HCT116 (cell line): ENCODE results near the gene RLBP1. TPM values are rescaled to one million over a fixed set of nuclear protein-coding genes. Genes with fewer than 3 reads are reported as not detected.

ENCODE experiments used
- ATAC-seq: fragments of 200-7000 bp; cut with Tn5 transposase; 2 replicates; pipeline ENCODE4 v1.9.1; 2020; ENCODE audit warnings: mild to moderate bottlenecking, moderate library complexity
- BruUV-seq: library from RNA; stranded (reverse); fragments of 400-500 nt; replicated peaks from 2 replicates; lab custom pipeline; 2021; lab: Mats Ljungman, UMichigan
- CTCF ChIA-PET: fragments of 300-600 bp; sonication (Branson Sonifier 250); formaldehyde crosslinking; loops from one replicate; lab custom pipeline; 2021; ENCODE audit warnings: antibody characterized with exemption; lab: Charles Lee
- POLR2A ChIA-PET: fragments of 300-600, 350-600 bp; sonication (Branson Sonifier 250); formaldehyde crosslinking; loops from one replicate; lab custom pipeline; 2021; ENCODE audit warnings: antibody characterized with exemption; lab: Charles Lee
- RAD21 ChIA-PET, 2 experiments: fragments of 300-600 bp; sonication (Branson Sonifier 250); formaldehyde crosslinking; loops; one replicate each; lab custom pipeline; 2023; ENCODE audit warnings: low total read pairs in 2 of 2; ENCODE audit not compliant: uncharacterized antibody in 2 of 2, unreplicated experiment in 2 of 2, low non-redundant PET in 1 of 2; lab: Charles Lee
- DNase-seq: peaks from one replicate; pipeline ENCODE4 v3.0.0-alpha.2; 2010; ENCODE audit warnings: low read depth, low spot score
- H2AFZ ChIP-seq: fragments of 200-600 bp; shearing (Covaris generic), sonication (generic); 2 replicates; pipeline ENCODE4 v1.6.1; 2017; ENCODE audit warnings: low read depth, mixed run types, mixed read lengths, antibody characterized with exemption, low read length; ENCODE audit not compliant: poor library complexity, severe bottlenecking
- H3K27ac ChIP-seq: 2 replicates; pipeline ENCODE4 v1.5.1; 2012; ENCODE audit warnings: low read depth, low read length
- H3K27me3 ChIP-seq: fragments of 200-600 bp; sonication (generic); 2 replicates; pipeline ENCODE4 v1.6.1; 2016; ENCODE audit warnings: mixed run types, low read length, mixed read lengths; ENCODE audit not compliant: insufficient read depth
- H3K36me3 ChIP-seq, 2 experiments: fragments of 200-500 bp in 1 of 2; fragments of 200-600 bp in 1 of 2; sonication (Bioruptor generic) in 1 of 2; sonication (generic) in 1 of 2; 2 replicates each; pipeline versions ENCODE4 v1.5.1 to v1.6.1; 2014 to 2016; ENCODE audit warnings: low read length in 2 of 2, inconsistent platforms in 1 of 2, mixed read lengths in 1 of 2, mixed run types in 1 of 2; ENCODE audit not compliant: insufficient read depth in 2 of 2, control insufficient read depth in 1 of 2
- H3K4me1 ChIP-seq, 2 experiments: fragments of 200-600 bp in 1 of 2; sonication (generic) in 1 of 2; 2 replicates each; pipeline versions ENCODE4 v1.5.1 to v1.6.1; 2012 to 2017; ENCODE audit warnings: low read length in 2 of 2, inconsistent platforms in 1 of 2, mild to moderate bottlenecking in 1 of 2, mixed read lengths in 1 of 2, mixed run types in 1 of 2, moderate library complexity in 1 of 2; ENCODE audit not compliant: insufficient read depth in 2 of 2, control insufficient read depth in 1 of 2
- H3K4me2 ChIP-seq: fragments of 200-600 bp; sonication (generic); 2 replicates; pipeline ENCODE4 v1.6.1; 2017; ENCODE audit warnings: mixed run types, low read length, mixed read lengths
- H3K4me3 ChIP-seq, 2 experiments: fragments of 200-600 bp in 1 of 2; sonication (generic) in 1 of 2; replicated peaks in 1 of 2; 2 replicates each; pipeline ENCODE4 v1.5.1; 2011 to 2016; ENCODE audit warnings: low read length in 2 of 2, control low read depth in 1 of 2, low read depth in 1 of 2, mild to moderate bottlenecking in 1 of 2, mixed read lengths in 1 of 2, mixed run types in 1 of 2
- H3K79me2 ChIP-seq: fragments of 200-600 bp; sonication (generic); 2 replicates; pipeline ENCODE4 v1.6.1; 2017; ENCODE audit warnings: mild to moderate bottlenecking, mixed run types, low read length, moderate library complexity, mixed read lengths; ENCODE audit not compliant: insufficient read depth
- H3K9ac ChIP-seq: fragments of 200-600 bp; sonication (generic); 2 replicates; pipeline ENCODE4 v1.6.1; 2016; ENCODE audit warnings: low read length, mixed read lengths
- H3K9me2 ChIP-seq: fragments of 200-600 bp; sonication (generic), shearing (Covaris generic); 2 replicates; pipeline ENCODE4 v1.6.1; 2017; ENCODE audit warnings: mixed run types, mild to moderate bottlenecking, moderate library complexity; ENCODE audit not compliant: insufficient read depth
- H3K9me3 ChIP-seq, 2 experiments: fragments of 200-500 bp in 1 of 2; fragments of 200-600 bp in 1 of 2; sonication (Bioruptor generic) in 1 of 2; sonication (generic) in 1 of 2; 2 replicates each; pipeline ENCODE4 v1.6.1; 2014 to 2017; ENCODE audit warnings: low read length in 2 of 2, mixed read lengths in 2 of 2, inconsistent platforms in 1 of 2, low read depth in 1 of 2, mild to moderate bottlenecking in 1 of 2, mixed run types in 1 of 2, moderate library complexity in 1 of 2; ENCODE audit not compliant: control insufficient read depth in 1 of 2, insufficient read depth in 1 of 2
- H4K20me1 ChIP-seq: fragments of 200-600 bp; sonication (generic), shearing (Covaris generic); 2 replicates; pipeline ENCODE4 v1.6.1; 2017; ENCODE audit warnings: mixed run types, mild to moderate bottlenecking, moderate library complexity; ENCODE audit not compliant: insufficient read depth
- CBX3 ChIP-seq: IDR thresholded peaks from 2 replicates; pipeline ENCODE4 v1.6.1; 2012; ENCODE audit warnings: low read depth
- EGR1 ChIP-seq: IDR thresholded peaks from 2 replicates; pipeline ENCODE4 v1.6.1; 2012; ENCODE audit warnings: low read depth
- EZH2 ChIP-seq: fragments of 200-600 bp; sonication (generic); IDR thresholded peaks from 2 replicates; pipeline ENCODE4 v1.6.1; 2017; ENCODE audit warnings: antibody characterized with exemption, mixed run types
- FOSL1 ChIP-seq: IDR thresholded peaks from 2 replicates; pipeline ENCODE4 v1.6.1; 2012; ENCODE audit warnings: low read depth
- POLR2A ChIP-seq: IDR thresholded peaks from 2 replicates; pipeline ENCODE4 v1.7.0; 2011; ENCODE audit warnings: borderline replicate concordance; ENCODE audit not compliant: insufficient read depth, insufficient read length; ENCODE audit errors: extremely low read depth
- POLR2AphosphoS5 ChIP-seq: IDR thresholded peaks from 2 replicates; pipeline ENCODE4 v1.6.1; 2011; ENCODE audit warnings: mild to moderate bottlenecking, low read depth, low read length, moderate library complexity
- SIN3A ChIP-seq: IDR thresholded peaks from 2 replicates; pipeline ENCODE4 v1.6.1; 2012; ENCODE audit warnings: low read depth
- SRF ChIP-seq: IDR thresholded peaks from 2 replicates; pipeline ENCODE4 v1.6.1; 2012; ENCODE audit warnings: low read depth
- TCF7L2 ChIP-seq: IDR thresholded peaks from 2 replicates; pipeline ENCODE4 v1.7.0; 2011; ENCODE audit warnings: borderline replicate concordance, inconsistent platforms; ENCODE audit not compliant: insufficient read depth, insufficient read length; ENCODE audit errors: extremely low read depth
- ZNF274 ChIP-seq: fragments of 200-500 bp; sonication (Bioruptor generic); IDR thresholded peaks from 2 replicates; pipeline ENCODE4 v1.6.1; 2014; ENCODE audit warnings: mild to moderate bottlenecking, low read depth, low read length, inconsistent platforms
- intact Hi-C: fragments of 100-400 bp; cut with micrococcal nuclease; formaldehyde crosslinking; loops from 2 replicates; pipeline ENCODE4 v1.10.0; 2022
- total RNA-seq: library from RNA; stranded (reverse); gene quantifications from one replicate; pipeline ENCODE4 v1.2.1, GENCODE V29; 2021; ENCODE audit not compliant: unreplicated experiment
- TF ChIP-seq, protein P1 (sequence below), 3 experiments: fragments of 200-600 bp in 1 of 3; sonication (generic) in 1 of 3; IDR thresholded peaks in 2 of 3; conservative IDR thresholded peaks in 1 of 3; 2 replicates each; pipeline ENCODE4 v1.5.1; 2012 to 2017; ENCODE audit warnings: low read depth in 2 of 3, low read length in 2 of 3, antibody characterized with exemption in 1 of 3, borderline replicate concordance in 1 of 3, control low read depth in 1 of 3, mild to moderate bottlenecking in 1 of 3, mixed read lengths in 1 of 3, mixed run types in 1 of 3, moderate library complexity in 1 of 3; ENCODE audit not compliant: insufficient read depth in 1 of 3
- TF ChIP-seq, protein P2 (sequence below): IDR thresholded peaks from 2 replicates; pipeline ENCODE4 v1.6.1; 2012

RLBP1 gene
- total RNA-seq, 1 experiment from 2014 or later, result 0.12 TPM

DNA sequence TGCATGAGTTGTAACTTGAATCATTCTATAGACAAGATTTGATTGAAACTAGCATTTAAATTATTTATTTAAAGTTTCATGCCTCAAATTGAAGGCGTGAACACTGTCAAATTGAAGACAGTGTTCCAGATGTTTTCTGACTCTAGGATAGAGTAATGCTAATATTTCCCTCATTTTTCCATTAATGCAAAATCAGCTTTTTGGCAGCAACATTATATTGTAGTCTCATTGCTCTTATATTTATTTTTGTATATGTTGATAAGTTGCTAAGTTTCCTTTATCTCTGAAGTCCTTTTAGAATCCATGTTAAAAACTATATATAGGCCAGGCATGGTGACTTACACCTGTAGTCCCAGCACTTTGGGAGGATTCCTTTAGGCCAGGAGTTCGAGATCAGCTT lies 27.2 kb upstream of the RLBP1 start:
- Histone ChIP-seq H3K9me3 (no peaks in the 10 kb centered on the region), H2AFZ (no peak overlapping the region), H3K4me1 (peaks cover 0 to 9% of the 10 kb centered on the region in 2 experiments; a peak in 3 of 4 replicates), H3K4me3 (no peak overlapping the region), H3K4me2 (no peak overlapping the region), H3K36me3 (peaks cover 27 to 39% of the 10 kb centered on the region in 2 experiments), H3K9ac (no peak overlapping the region), H3K9me2 (no peaks in the 10 kb centered on the region), H3K27ac (no peak overlapping the region), H3K27me3 (no peaks in the 10 kb centered on the region), H4K20me1 (peaks cover 9% of the 10 kb centered on the region; the same call in 1 of the 2 replicates), H3K79me2 (peaks cover 68% of the 10 kb centered on the region)
- CTCF ChIA-PET, result no interaction called here
- TF ChIP-seq SIN3A (no peak), TCF7L2 (no peak), EZH2 (no peak), POLR2AphosphoS5 (no peak), EGR1 (no peak), POLR2A (no peak), ZNF274 (no peak), SRF (no peak), FOSL1 (no peak), CBX3 (no peak)
- TF ChIP-seq, protein P1, sequence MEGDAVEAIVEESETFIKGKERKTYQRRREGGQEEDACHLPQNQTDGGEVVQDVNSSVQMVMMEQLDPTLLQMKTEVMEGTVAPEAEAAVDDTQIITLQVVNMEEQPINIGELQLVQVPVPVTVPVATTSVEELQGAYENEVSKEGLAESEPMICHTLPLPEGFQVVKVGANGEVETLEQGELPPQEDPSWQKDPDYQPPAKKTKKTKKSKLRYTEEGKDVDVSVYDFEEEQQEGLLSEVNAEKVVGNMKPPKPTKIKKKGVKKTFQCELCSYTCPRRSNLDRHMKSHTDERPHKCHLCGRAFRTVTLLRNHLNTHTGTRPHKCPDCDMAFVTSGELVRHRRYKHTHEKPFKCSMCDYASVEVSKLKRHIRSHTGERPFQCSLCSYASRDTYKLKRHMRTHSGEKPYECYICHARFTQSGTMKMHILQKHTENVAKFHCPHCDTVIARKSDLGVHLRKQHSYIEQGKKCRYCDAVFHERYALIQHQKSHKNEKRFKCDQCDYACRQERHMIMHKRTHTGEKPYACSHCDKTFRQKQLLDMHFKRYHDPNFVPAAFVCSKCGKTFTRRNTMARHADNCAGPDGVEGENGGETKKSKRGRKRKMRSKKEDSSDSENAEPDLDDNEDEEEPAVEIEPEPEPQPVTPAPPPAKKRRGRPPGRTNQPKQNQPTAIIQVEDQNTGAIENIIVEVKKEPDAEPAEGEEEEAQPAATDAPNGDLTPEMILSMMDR (IDR thresholded peaks at IDR 0.05 in 2 of 3, conservative IDR thresholded peaks at IDR 0.05 in 1 of 3; ENCODE audit: borderline replicate concordance in 1 of 3, insufficient read depth in 1 of 3, low read depth in 2 of 3, low read length in 2 of 3), result no peak
- TF ChIP-seq, protein P2, sequence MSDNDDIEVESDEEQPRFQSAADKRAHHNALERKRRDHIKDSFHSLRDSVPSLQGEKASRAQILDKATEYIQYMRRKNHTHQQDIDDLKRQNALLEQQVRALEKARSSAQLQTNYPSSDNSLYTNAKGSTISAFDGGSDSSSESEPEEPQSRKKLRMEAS, result no peak
- POLR2A ChIA-PET, result no interaction called here
- no TSS peak for BruUV-seq
- ATAC-seq (no peak), DNase-seq (no peak)
- RAD21 ChIA-PET, result no interaction called here
- intact Hi-C loops, result no loop called here
